ENCODE data around the gene PRIM1.

The PRIM1 gene

GRCh38 chr12:56713345-56713744, 38.8 kb downstream of the PRIM1 start:
- Histone ChIP-seq H3K9me3 (ENCODE audit: control insufficient read depth, insufficient read depth, low read depth, low read length) (no peaks in the 10 kb centered on the region), H3K4me3 (ENCODE audit: low read depth, low read length) (no peak overlapping the region), H3K4me1 (ENCODE audit: control insufficient read depth, insufficient read depth, low read length) (no peaks in the 10 kb centered on the region), H3K27ac (ENCODE audit: extremely low read depth, low read depth, low read length) (no peak overlapping the region), H3K36me3 (ENCODE audit: control insufficient read depth in 2 of 2, insufficient read depth in 1 of 2, low read length in 2 of 2) (peaks cover 33 to 61% of the 10 kb centered on the region in 2 experiments)
- TF ChIP-seq, protein P1, sequence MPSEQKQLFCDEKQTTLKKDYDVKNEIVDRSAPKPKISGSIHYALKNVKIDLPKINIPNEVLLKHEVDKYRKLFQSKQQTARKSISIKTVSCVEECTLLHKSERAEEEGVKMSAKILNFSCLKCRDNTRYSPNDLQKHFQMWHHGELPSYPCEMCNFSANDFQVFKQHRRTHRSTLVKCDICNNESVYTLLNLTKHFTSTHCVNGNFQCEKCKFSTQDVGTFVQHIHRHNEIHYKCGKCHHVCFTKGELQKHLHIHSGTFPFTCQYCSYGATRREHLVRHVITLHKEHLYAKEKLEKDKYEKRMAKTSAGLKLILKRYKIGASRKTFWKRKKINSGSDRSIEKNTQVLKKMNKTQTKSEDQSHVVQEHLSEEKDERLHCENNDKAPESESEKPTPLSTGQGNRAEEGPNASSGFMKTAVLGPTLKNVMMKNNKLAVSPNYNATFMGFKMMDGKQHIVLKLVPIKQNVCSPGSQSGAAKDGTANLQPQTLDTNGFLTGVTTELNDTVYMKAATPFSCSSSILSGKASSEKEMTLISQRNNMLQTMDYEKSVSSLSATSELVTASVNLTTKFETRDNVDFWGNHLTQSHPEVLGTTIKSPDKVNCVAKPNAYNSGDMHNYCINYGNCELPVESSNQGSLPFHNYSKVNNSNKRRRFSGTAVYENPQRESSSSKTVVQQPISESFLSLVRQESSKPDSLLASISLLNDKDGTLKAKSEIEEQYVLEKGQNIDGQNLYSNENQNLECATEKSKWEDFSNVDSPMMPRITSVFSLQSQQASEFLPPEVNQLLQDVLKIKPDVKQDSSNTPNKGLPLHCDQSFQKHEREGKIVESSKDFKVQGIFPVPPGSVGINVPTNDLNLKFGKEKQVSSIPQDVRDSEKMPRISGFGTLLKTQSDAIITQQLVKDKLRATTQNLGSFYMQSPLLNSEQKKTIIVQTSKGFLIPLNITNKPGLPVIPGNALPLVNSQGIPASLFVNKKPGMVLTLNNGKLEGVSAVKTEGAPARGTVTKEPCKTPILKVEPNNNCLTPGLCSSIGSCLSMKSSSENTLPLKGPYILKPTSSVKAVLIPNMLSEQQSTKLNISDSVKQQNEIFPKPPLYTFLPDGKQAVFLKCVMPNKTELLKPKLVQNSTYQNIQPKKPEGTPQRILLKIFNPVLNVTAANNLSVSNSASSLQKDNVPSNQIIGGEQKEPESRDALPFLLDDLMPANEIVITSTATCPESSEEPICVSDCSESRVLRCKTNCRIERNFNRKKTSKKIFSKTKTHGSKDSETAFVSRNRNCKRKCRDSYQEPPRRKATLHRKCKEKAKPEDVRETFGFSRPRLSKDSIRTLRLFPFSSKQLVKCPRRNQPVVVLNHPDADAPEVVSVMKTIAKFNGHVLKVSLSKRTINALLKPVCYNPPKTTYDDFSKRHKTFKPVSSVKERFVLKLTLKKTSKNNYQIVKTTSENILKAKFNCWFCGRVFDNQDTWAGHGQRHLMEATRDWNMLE (tag by site-specific recombination; conservative IDR thresholded peaks at IDR 0.05; ENCODE audit: low read depth) = no peak
- TF ChIP-seq ZNF341 (tag by site-specific recombination; IDR thresholded peaks at IDR 0.05; ENCODE audit: low read depth) (no peak), RBAK (tag by site-specific recombination; IDR thresholded peaks at IDR 0.05) (no peak), ZNF175 (tag by site-specific recombination; IDR thresholded peaks at IDR 0.05) (no peak), SP3 (tag by site-specific recombination; IDR thresholded peaks at IDR 0.05) (no peak), ZNF37A (tag by site-specific recombination; IDR thresholded peaks at IDR 0.05) (no peak), REST (tag by site-specific recombination; IDR thresholded peaks at IDR 0.05) (no peak), OSR2 (tag by site-specific recombination; IDR thresholded peaks at IDR 0.05) (no peak), GLIS1 (tag by site-specific recombination; IDR thresholded peaks at IDR 0.05) (no peak), ZNF555 (tag by site-specific recombination; conservative IDR thresholded peaks at IDR 0.05) (no peak), TCF7L2 (IDR thresholded peaks at IDR 0.05; ENCODE audit: borderline replicate concordance, low read depth, low read length) (no peak), ZNF792 (tag by site-specific recombination; IDR thresholded peaks at IDR 0.05) (no peak), ZNF621 (tag by site-specific recombination; IDR thresholded peaks at IDR 0.05) (no peak), CTCF (tag by site-specific recombination; IDR thresholded peaks at IDR 0.05) (no peak), ZNF704 (tag by site-specific recombination; IDR thresholded peaks at IDR 0.05) (no peak)
- POLR2A ChIA-PET = no interaction called here
- CTCF ChIA-PET = interaction anchor here (0.6 kb wide), 1 partner anchor 398 kb away, joined by 4 read pairs; no protein-coding TSS in a partner anchor
